HepG2 (cell line): Measurements from ENCODE around the gene SEC63. TPM values are rescaled to one million over a fixed set of nuclear protein-coding genes. Genes with fewer than 3 reads are reported as not detected.
A peak's percentile ranks its signal among the peaks of the same experiment; 100 is the strongest.

Experiments used
- ADNP ChIP-seq: sonication (generic); formaldehyde crosslinking; IDR thresholded peaks from 2 replicates; pipeline ENCODE4 v1.4.0; 2020; ENCODE audit warnings: missing genetic modification reagents
- BATF2 ChIP-seq: sonication (generic); formaldehyde crosslinking; IDR thresholded peaks from 2 replicates; pipeline ENCODE4 v1.8.0; 2022; ENCODE audit warnings: mild to moderate bottlenecking, missing genetic modification reagents, moderate library complexity
- CAMTA2 ChIP-seq: sonication (generic); formaldehyde crosslinking; IDR thresholded peaks from 2 replicates; pipeline ENCODE4 v1.4.0; 2020; ENCODE audit warnings: mild to moderate bottlenecking, missing genetic modification reagents, borderline replicate concordance
- DNMT1 ChIP-seq: sonication (generic); formaldehyde crosslinking; IDR thresholded peaks from 2 replicates; pipeline ENCODE4 v1.5.1; 2020; ENCODE audit warnings: mild to moderate bottlenecking, missing genetic modification reagents
- FOXA3 ChIP-seq: IDR thresholded peaks from 2 replicates; pipeline ENCODE4 v1.6.1; 2016; ENCODE audit warnings: missing genetic modification reagents, missing compliant biosample characterization
- GMEB1 ChIP-seq: sonication (generic); formaldehyde crosslinking; IDR thresholded peaks from 2 replicates; pipeline ENCODE4 v1.5.1; 2020; ENCODE audit warnings: missing genetic modification reagents, mild to moderate bottlenecking, borderline replicate concordance
- HDAC2 ChIP-seq: sonication (generic); formaldehyde crosslinking; IDR thresholded peaks from 2 replicates; pipeline ENCODE4 v1.4.0; 2020; ENCODE audit warnings: missing genetic modification reagents
- NCOR1 ChIP-seq: fragments of 200-600 bp; sonication (generic); IDR thresholded peaks from 2 replicates; pipeline ENCODE4 v1.7.0; 2017; ENCODE audit warnings: antibody characterized with exemption, low read length, borderline replicate concordance
- NR2F1 ChIP-seq, 2 experiments: fragments of 450-650 bp in 1 of 2; formaldehyde crosslinking in 1 of 2; IDR thresholded peaks; 2 replicates each; pipeline versions ENCODE4 v1.5.0 to v1.6.1; 2016 to 2020; ENCODE audit warnings: mild to moderate bottlenecking in 1 of 2, missing compliant biosample characterization in 1 of 2, missing genetic modification reagents in 1 of 2, moderate library complexity in 1 of 2
- PITX1 ChIP-seq: sonication (generic); formaldehyde crosslinking; IDR thresholded peaks from 2 replicates; pipeline ENCODE4 v1.5.1; 2020; ENCODE audit warnings: mild to moderate bottlenecking, missing genetic modification reagents
- RCOR2 ChIP-seq: IDR thresholded peaks from 2 replicates; pipeline ENCODE4 v1.6.1; 2016; ENCODE audit warnings: missing biosample characterization, missing genetic modification reagents
- TFDP1 ChIP-seq: IDR thresholded peaks from 2 replicates; pipeline ENCODE4 v1.6.1; 2016; ENCODE audit warnings: missing compliant biosample characterization, missing genetic modification reagents, borderline replicate concordance
- TFDP2 ChIP-seq: sonication (generic); formaldehyde crosslinking; IDR thresholded peaks from 2 replicates; pipeline ENCODE4 v1.4.0; 2020; ENCODE audit warnings: missing genetic modification reagents
- THYN1 ChIP-seq: sonication (generic); formaldehyde crosslinking; IDR thresholded peaks from 2 replicates; pipeline ENCODE4 v1.8.1; 2023; ENCODE audit warnings: low read depth, mild to moderate bottlenecking, moderate library complexity, missing genetic modification reagents, borderline replicate concordance
- ZBTB1 ChIP-seq: sonication (generic); formaldehyde crosslinking; IDR thresholded peaks from 2 replicates; pipeline ENCODE4 v1.4.0; 2020; ENCODE audit warnings: missing genetic modification reagents, borderline replicate concordance
- ZFAT ChIP-seq: sonication (generic); formaldehyde crosslinking; conservative IDR thresholded peaks from 2 replicates; pipeline ENCODE4 v1.8.1; 2023; ENCODE audit warnings: missing genetic modification reagents, inconsistent platforms
- ZMYM4 ChIP-seq: sonication (generic); formaldehyde crosslinking; IDR thresholded peaks from 2 replicates; pipeline ENCODE4 v1.8.1; 2023; ENCODE audit warnings: mild to moderate bottlenecking, missing genetic modification reagents
- ZNF121 ChIP-seq: sonication (generic); formaldehyde crosslinking; IDR thresholded peaks from 2 replicates; pipeline ENCODE4 v1.5.0; 2020; ENCODE audit warnings: mild to moderate bottlenecking, missing genetic modification reagents
- ZNF136 ChIP-seq: sonication (generic); formaldehyde crosslinking; IDR thresholded peaks from 2 replicates; pipeline ENCODE4 v1.8.1; 2022; ENCODE audit warnings: low read depth, mild to moderate bottlenecking, moderate library complexity, missing genetic modification reagents
- ZSCAN5A ChIP-seq: sonication (generic); formaldehyde crosslinking; IDR thresholded peaks from 2 replicates; pipeline ENCODE4 v1.8.0; 2022; ENCODE audit warnings: mild to moderate bottlenecking, missing genetic modification reagents, borderline replicate concordance
- polyA plus RNA-seq, 8 experiments: library from polyadenylated mRNA; depleted of rRNA in 3 of 8; stranded (reverse) in 7 of 8; unstranded in 1 of 8; fragments of >200 nt; fragmentation: Illumina TruSeq in 4 of 8; extraction: Trizol in 4 of 8; gene quantifications; 2 replicates each; pipeline versions ENCODE4 v1.2.1 to v1.2.3, GENCODE V29; 2011 to 2016; ENCODE audit warnings: low read depth in 4 of 8, missing spikeins in 1 of 8, mixed read lengths in 1 of 8; ENCODE audit not compliant: insufficient read depth in 1 of 8
- total RNA-seq, 5 experiments: library from RNA; depleted of rRNA; stranded (reverse); fragments of >200 nt; fragmentation: Illumina TruSeq; extraction: Trizol; gene quantifications; 2 replicates each; pipeline ENCODE4 v1.2.3, GENCODE V29; 2016; ENCODE audit warnings: low read depth in 1 of 5
- TF ChIP-seq, protein P1 (sequence below): IDR thresholded peaks from 2 replicates; pipeline ENCODE4 v1.6.1; 2012; ENCODE audit warnings: inconsistent platforms

SEC63 gene
- total and polyA plus RNA-seq, 2 of the 13 experiments (the other 11 are each of a cell fraction or from before 2014, with no cell fraction given), result 20.2 to 45.9 TPM

DNA sequence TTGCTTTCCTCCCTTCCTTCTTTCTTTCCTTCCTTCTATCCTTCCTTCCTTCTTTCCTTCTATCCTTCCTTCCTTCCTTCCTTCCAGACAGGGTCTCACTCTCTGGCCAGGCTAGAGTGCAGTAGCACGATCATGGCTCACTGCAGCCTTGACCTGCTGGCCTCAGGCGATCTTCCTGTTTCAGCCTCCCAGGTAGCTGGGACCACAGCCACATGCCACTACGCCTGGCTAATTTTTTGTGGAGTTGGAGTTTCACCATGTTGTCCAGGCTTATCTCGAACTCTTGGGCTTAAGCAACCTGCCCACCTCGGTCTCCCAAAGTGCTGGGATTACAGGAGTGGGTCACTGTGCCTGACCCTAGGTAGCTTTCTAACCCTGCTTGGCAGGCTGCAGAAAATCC is 12.2 kb upstream of the SEC63 start (continued):
- TF ChIP-seq TFDP2 (CRISPR knock-in tag) (no peak), PITX1 (CRISPR knock-in tag) (0 out of 2 replicates have a peak, but pooled peaks have one; percentile 28), THYN1 (CRISPR knock-in tag) (no peak), ZSCAN5A (CRISPR knock-in tag) (no peak), TFDP1 (CRISPR knock-in tag) (no peak), NCOR1 (no peak), BATF2 (CRISPR knock-in tag) (no peak), DNMT1 (no peak), RCOR2 (CRISPR knock-in tag) (no peak), GMEB1 (CRISPR knock-in tag) (no peak), NR2F1 (CRISPR knock-in tag; IDR thresholded peaks at IDR 0.05) (peak; percentile 42 to 67; a peak in 2 of 4 replicates), ZNF136 (no peak), ZNF121 (CRISPR knock-in tag) (peak; percentile 87), ZBTB1 (no peak), FOXA3 (CRISPR knock-in tag) (0 out of 2 replicates have a peak, but pooled peaks have one; percentile 8), ZMYM4 (CRISPR knock-in tag) (no peak), ZFAT (CRISPR knock-in tag) (no peak), CAMTA2 (CRISPR knock-in tag) (no peak), HDAC2 (0 out of 2 replicates have a peak, but pooled peaks have one; percentile 18), ADNP (CRISPR knock-in tag) (no peak)
- TF ChIP-seq, protein P1, sequence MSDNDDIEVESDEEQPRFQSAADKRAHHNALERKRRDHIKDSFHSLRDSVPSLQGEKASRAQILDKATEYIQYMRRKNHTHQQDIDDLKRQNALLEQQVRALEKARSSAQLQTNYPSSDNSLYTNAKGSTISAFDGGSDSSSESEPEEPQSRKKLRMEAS, result no peak
